ENCODE results near the gene C2orf49.

C2orf49 gene

DNA sequence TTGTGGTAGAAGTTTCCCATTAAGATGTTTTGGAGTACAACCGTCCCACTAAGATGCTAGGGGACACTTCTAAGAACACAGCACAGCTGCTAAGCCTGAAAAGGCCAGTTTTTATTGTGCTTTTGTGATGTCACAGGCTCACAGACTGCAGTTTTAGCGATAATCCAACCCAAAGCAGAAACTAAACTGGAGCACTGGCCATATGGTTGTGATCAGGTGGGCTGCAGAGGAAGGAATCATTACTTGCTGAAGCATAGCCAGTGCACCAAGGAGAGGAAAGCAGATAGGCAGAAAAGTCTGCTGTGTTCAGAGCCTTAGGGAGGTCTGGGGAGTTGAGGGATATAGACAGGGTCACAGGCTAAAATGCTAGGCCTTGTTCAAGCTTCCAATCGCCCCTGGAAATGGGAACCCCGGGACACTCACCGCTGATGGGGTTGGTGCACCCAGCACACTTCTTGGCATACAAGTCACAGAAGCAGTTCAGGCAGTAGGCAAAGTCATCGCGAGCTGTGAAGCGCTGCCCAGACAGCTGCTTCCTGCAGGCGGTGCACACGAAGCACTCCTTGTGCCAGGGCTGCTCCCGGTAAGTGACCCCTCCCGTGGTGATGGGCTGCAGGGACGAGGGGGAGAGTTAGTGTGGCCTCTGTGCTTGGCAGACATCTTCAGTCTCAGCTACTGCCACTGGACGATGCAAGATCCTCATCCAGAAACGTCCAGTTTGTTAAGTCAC lies 25.7 kb downstream of the C2orf49 start:
- no peak for DNase-seq (ENCODE audit: low read depth)

DNA sequence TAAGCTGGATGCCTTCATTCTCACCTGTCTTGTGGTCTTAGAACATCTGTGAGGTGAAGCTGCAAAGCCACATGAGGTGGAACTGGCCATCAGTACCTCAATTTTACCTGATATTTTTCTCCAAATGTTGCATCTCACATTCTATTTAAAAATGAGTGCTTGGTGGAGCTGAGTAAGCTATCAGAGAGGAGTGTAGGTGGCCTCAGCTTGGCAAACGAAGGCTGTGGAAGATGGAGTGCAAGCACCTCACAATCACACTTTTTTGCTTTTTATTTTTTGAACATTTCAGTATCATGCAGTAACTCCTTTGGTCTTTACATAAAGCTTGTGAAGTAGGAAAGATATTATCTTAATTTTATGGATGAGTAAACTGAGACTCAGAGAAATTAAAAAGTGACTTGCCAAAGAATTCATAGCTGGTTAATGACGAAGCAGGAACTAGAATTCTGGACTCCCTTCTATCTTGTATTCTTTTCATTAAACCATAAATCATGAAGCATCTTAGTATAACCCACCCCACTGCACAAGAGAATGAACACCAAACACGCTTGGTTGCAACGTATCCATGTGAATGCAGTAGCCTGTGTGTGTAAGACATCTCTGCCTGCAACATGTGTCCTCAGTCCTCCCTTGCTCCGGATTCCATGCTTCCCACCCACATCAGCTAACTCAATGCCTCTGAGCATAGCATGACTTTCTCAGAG lies 27.2 kb downstream of the C2orf49 start:
- DNase-seq (ENCODE audit: low read depth) = peak; percentile 79

DNA sequence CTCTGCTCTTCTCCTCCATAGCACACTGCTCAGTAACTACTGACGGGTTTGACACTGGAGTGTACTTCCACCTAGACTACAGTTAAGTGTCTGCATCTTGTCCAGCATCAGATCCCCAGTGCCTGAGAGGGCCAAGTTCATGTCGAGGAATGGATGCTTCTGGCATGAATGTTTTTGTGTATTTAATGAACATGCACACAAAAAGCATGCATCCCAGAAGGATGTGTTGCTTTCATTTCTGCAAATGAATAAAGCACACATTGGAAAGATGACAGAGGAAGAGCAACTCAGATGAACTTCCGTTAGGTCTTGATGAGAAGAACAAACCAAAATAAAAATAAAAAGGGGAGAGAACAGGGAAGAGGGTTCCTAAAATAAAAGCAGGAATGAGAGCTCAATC lies 27.9 kb downstream of the C2orf49 start:
- peak; percentile 65 for DNase-seq (ENCODE audit: low read depth)

DNA sequence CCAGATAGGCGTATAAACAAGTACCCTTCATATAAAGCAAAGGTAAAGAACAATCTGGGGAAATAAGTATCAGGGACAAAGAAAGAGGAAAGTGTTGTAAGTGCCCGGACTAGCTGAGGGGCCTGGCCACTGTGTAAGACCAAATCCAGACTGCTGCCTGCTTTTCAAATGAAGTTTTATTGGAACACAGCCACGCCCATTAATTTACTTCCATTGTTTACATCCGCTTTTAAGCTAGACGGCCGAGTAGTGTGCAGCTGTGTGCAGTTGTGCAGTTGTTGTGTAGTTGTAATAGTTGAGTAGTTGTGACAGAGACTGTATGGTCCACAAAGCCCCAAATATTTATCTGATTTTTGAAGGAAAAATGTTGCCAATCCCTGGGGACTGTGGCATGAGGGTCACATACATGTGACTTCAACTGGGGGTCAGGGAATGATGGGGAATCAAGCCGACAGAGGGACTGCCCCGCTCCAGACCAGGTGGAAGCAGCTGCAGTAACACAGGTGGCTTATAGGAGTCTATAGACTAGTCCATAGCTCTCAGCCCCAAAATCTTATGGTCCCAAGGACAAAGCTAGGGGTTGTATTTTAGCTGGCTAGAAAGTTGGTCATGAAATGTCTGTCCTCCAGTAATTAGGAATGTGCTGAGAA lies 31.5 kb downstream of the C2orf49 start:
- no peak for DNase-seq (ENCODE audit: low read depth)

DNA sequence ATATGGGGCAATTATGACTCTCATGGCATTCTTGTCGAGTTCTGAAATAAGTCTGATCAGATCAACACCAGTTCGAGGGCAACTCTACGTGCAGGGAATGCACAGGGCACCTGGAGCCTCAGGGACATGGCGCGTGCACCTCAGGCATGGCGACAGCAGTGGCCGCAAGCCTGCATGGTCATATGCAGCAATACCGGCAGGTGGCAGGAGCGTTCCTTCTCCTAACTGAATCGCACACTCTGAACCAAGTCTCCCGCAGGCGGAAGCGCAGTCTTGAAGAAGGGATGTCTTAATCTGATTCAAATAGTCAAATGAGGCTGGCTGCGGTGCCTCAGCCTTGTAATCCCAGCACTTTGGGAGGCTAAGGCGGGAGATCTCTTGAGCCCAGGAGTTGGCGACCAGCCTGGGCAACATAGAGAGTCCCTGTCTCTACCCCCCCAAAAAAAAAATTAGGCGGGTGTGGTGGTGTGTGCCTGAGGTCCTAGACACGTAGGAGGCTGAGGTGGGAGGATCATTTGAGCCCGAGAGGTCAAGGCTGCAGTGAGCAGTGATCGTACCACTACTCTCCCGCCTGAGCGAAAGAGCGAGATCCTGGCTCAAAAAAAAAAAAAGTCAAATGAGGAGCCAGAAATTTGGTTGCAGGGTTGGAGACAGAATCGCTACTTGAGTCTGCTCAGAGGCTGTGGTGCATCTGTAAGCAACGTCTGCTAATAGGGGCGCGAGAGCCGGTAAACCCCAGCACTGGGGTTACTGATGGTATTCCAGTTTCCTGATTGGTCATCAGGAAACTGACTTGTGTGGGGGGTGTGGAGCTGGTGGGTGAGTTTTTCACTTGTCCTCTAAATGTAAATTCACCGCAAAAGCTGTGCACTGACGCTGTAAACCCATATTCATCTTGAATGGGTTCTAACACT lies 32.7 kb downstream of the C2orf49 start:
- DNase-seq (ENCODE audit: low read depth) = peak; percentile 85

DNA sequence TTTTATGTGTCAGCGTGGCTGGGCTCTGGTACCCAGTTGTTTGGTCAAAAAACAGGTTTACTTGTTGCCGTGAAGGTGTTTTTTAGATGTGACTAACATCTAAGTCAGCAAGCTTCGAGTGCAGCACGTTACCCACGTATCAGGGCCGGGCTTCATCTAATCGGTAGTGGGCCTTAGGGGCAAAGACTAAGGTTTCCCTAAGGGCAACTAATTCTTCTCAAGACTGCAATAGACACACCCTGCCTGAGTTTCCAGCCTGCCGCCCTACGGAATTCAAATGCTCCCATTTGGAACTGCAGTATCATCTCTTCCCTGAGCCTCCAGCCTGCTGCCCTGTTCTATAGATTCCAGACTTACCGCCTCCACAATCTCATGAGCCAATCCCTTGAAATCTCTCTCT lies 33.8 kb downstream of the C2orf49 start:
- no peak for DNase-seq (ENCODE audit: low read depth)

DNA sequence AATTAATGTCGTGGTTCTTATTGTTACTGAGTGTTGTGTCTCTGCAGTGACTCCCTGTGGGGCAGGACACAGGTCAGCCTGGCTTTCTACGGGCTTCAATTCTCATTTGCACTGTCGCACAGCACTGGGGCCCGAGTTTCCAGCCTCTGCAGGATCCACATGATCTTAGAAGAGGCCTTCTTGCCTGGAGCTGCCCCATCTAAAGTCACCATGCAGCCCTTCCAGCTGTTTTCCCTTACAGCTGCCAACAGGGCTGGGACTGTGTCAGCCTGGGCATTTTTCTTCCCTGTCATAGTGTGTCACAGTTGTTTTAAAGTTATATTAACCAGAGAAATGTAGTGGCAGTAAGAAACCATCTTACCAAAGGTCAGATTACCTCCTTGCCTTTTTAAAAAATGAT lies 34.5 kb downstream of the C2orf49 start:
- DNase-seq (ENCODE audit: low read depth) = no peak

DNA sequence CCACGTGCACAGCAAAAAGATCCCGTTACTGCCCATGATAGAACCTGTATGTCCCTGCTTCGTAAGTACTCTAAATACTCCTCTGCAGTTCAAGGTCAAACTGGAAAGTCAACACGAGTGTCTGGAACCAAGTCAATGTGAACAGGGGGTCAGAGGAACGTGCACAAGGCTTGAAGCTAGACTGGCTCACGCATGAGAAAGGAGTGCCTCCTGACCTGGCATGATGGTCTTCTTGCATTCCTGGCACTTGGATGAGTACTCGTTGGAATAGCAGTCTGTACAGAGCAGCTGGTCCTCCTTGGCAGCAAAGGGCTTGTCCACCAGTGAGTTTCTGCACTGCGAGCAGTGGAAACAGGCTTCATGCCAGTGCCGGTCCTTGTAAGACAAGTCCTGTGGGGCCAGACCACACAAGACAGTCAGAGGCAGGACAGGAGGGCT lies 36.0 kb downstream of the C2orf49 start:
- DNase-seq (ENCODE audit: low read depth) = no peak

DNA sequence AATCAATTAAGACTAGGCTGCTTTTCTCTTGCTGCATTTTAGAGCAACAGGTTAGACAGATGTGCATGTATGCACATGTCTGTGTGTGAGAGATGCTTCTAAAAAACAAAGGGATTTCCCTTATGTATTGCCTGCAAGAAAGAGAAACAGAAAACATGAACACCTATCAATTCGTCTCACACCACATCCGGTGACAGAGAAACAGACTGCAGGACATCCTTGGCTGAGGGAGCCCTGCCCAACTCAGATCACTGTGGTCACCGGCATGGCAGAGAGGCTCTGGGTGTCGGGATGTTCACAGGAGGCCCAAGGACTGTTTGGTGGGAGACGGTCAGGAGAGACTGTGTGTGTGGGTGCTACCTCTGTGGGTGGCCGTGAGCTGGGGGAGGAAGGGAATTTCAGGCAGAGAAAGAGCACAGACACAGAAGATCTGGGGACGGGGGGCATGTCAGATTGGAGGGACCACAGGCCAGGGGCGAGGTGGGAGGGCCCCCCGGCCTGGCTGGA lies 36.6 kb downstream of the C2orf49 start:
- no peak for DNase-seq (ENCODE audit: low read depth)

DNA sequence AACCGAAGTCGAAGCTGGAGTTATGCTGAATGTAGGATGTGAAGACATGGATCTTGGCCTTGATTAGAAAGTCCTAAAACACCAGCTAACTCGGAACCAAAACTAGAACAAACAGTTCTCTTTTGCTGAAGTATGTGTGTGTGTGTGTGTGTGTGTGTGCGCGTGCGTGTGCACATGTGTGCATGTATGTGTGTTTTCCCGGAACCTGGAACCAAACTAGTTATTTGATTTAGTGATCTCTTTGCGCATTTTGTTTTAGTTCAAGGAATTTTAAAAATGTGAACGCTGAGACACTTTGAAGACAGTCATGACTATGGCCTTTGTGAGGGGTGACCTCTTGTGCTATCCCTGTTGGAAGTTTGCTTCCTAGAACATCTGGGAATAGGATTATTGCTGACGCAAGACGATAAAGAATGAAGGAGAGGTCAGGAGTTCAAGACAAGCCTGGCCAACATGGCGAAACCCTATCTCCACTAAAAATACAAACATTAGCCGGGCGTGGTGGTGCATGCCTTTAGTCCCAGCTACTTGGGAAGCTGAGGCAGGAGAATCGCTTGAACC lies 37.7 kb downstream of the C2orf49 start:
- DNase-seq (ENCODE audit: low read depth) = peak; percentile 93

DNA sequence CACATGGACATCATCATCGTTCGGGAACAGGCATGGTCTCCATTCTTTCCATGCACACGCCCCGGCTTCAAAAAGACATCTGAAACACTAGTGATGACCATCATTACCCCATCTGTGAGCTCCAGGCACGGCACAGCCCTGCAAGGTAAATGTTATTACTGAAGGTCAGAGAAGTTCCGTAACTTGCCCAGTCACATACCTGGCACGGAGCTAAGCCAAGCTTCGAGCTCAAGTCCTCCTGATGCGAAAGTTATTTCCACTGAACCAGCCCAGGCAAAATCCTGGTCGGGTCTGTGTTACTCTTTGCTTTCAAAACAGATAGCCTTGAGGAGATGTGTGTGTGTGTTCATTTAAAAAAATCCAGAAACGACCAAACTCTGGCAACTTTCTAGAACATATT lies 38.7 kb downstream of the C2orf49 start:
- no peak for DNase-seq (ENCODE audit: low read depth)

DNA sequence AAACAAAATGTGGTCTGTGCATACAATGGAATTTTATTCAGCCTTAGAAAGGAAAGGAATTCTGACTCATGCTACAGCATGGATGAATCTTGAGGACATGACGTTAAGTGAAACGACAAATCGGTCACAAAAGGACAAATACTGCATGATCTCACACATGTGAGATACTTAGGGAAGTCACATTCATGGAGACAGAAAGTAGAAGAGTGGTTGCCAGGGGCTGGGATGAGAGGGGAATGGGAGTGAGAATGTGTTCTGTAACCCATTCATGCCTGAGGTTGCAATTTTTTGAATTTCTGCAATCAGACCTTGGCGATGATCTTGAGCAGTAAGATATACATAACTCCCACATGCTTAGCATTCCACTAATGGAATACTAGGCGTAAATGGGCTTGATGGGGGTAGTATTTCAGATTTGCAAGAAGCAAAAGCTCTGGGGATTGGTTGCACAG lies 39.5 kb downstream of the C2orf49 start:
- peak; percentile 86 for DNase-seq (ENCODE audit: low read depth)

DNA sequence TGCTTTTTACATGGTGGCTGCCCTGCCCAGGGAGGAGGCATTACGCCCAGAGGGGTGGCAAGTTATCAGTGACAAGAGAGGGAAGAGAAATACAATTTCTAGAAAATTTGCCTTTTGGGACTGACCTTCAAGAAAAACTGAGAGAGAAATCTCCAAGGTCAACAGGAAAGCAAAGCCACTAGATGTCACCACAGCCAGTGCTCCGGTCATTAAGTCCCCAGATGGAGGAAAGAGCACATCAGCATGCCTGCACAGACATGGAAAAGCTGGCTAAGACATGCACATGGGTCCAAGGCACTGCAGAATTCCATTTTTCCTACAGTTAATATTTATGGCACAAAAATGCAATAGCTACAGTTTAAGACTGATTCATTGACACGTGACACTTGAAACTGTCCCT lies 40.5 kb downstream of the C2orf49 start:
- DNase-seq (ENCODE audit: low read depth) = peak; percentile 38

DNA sequence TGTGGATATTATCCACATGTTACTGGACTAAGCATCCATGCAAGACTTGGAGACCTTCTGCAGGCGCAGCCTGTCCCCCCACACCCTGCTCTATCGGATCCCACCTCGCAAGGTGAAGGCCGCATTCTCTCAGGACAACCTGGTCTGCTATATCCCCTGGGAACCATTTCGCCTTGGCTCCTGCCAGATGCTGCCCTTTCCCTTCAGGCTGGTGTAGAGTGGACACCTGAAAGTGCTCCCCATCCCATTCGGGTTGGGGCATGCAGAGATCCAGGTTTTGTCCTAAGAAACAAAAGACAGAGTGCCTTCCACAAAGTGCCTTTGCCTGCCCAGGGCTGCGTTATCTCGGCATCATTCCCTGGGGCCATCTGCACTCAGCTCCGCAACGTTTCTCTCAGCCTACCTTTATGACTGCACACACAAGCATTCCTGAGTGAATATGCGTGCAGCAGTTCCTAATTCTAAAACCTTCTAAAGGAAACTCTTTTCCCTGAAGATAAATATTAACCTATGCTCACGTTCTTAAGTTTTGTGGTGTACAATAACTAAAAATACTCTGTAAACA lies 41.0 kb downstream of the C2orf49 start:
- DNase-seq (ENCODE audit: low read depth) = no peak

DNA sequence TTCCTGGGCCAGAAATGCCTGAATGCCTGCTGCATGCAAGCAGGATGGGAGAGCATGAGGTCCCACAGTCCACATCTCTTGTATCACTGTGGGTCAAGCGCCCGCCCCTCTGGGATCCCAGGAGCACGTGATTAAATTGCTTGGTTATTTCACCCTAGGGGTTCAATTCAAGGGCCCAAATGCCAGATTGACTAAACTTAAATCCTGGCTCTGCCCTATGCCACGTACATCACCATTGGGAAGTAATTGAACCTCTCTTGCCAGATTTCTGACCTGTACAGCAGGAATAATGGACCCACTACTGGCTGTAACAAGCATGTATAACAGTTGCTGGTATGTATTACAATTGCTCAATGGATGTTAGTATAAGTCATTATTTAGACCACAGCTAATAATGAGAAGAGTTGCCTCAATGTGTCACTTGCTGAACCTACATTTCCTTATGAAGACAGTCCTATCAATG lies 41.6 kb downstream of the C2orf49 start:
- DNase-seq (ENCODE audit: low read depth) = no peak

DNA sequence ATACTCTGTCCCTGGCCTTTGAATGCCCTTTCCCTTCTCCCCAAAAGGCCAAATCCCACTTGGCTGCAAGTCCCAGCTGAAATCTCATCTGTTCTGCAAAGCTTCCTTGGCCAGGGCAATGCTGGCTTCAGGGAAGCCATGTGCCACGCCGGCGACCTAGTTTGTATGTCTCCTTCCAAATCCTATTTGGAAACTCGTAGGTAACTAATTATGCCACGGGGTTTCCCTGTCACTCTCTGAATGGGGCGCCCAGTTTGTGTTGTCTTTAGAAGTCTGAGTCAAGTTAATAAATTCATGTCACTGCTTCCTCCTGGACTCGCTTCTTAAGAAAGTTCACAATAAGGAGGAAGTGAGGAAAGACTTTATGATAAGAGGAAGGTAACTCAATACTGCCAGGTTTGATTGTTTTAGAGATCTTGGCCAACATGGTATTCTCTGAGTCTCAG lies 42.4 kb downstream of the C2orf49 start:
- no peak for DNase-seq (ENCODE audit: low read depth)

DNA sequence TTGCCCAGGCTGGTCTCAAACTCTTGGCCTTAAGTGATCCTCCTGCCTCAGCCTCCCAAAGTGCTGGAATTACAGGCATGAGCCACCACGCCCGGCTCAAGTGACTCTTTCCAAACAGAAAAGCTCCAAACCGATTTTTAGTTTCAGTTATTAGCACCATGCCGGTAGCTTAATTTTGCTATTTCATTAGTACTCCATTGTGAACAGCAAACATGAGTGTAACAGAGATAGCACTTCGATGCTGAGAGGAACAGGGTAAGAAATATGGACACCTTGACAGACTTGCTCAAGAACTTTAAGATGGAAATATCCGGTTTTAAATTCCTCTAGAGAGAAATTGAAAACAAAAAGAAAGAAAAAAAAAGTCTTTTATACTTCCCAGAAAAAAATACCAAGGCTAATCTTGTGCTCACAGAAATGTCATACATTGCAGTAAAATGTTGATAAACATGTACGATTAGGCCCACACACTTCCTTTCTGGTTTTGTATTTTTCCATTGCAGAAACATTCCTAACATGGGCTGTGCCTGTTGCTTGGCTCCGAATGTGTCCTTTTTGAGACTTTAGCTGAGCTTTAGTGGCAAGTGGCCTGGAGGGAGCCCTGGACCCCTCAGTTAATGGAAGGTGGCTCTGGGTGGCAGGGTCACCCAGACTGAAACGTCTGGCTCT lies 43.2 kb downstream of the C2orf49 start:
- peak; percentile 39 for DNase-seq (ENCODE audit: low read depth)

DNA sequence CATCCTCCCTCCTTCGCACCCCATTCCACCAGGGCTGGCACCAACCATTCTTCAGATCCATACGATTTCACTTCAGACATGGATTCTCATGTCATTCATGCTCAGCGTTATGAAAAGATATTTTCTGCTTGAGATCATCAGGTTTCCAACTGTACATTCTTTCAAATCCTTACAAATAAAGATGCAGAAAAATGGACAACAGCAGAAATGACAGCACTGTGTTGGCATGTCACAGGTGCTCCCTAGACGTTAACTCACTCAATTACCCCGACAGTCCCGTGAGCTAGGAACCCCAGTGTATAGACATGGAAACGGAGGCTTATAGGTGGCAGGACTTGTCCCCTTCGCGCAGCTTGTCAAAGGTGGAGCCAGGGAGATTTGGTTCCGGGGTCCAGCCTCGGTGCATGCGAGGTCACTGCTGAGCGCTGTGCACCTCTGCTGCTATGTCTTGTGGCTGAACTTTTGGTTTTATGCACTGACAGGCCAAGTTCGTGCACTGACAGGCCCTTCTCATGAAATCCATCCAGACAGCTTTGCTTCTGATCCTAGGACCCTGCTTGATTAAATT lies 43.8 kb downstream of the C2orf49 start:
- no peak for DNase-seq (ENCODE audit: low read depth)

DNA sequence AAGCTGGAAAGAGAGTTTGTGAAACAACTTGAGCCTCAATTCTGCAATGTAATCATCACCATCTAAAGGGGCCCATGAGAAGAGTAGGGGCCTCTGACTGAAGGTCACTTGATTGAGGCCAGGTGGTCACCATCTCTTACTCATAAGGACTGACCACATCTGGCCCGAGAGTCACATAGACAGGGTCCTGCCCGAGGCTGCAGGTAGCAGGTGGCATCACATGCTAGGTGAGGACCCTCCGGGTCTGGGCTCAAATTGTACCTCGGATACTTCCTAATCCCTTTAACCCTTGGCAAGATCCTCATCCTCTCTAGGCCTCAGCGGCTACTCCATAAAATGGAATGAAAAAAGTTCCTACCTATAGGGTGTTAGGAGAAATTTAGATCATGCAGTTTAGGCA lies 44.8 kb downstream of the C2orf49 start:
- no peak for DNase-seq (ENCODE audit: low read depth)

All from EH (cell line).